ENCODE results near the gene PHLDA1.
"Not testable (repeated sequence)": the region's sequence is repeated elsewhere in the genome, so short reads cannot be mapped to it uniquely, and the experiment has no call there.

Gene PHLDA1

GRCh38 chr12:75994069-75994740, 37.4 kb downstream of the PHLDA1 start:
- no peaks in the 10 kb centered on the region for H3K27me3 Mint-ChIP-seq (ENCODE audit: low read depth)
- H3K4me1 Mint-ChIP-seq (ENCODE audit: low read depth) = peaks cover 20% of the 10 kb centered on the region
- H3K9me3 Mint-ChIP-seq = peaks cover 8% of the 10 kb centered on the region
- no peaks in the 10 kb centered on the region for H3K36me3 Mint-ChIP-seq (ENCODE audit: low read depth)
- peak overlapping the region; percentile 32 for H3K27ac Mint-ChIP-seq
- H3K4me3 Mint-ChIP-seq = no peak overlapping the region

- Mint-ChIP-seq H3K4me3 (no peak overlapping the region), H3K27ac (no peak overlapping the region), H3K36me3 (ENCODE audit: low read depth) (peaks cover 9% of the 10 kb centered on the region), H3K4me1 (ENCODE audit: low read depth) (peaks cover 16% of the 10 kb centered on the region), H3K27me3 (ENCODE audit: low read depth) (no peaks in the 10 kb centered on the region), H3K9me3 (peaks cover 23% of the 10 kb centered on the region)
Measured at GRCh38 chr12:75991753-75992152, 39.8 kb downstream of the PHLDA1 start.

GRCh38 chr12:75990189-75990912, 41.2 kb downstream of the PHLDA1 start:
- H3K36me3 Mint-ChIP-seq (ENCODE audit: low read depth) = peaks cover 9% of the 10 kb centered on the region
- H3K4me1 Mint-ChIP-seq (ENCODE audit: low read depth) = peaks cover 23% of the 10 kb centered on the region
- no peak overlapping the region for H3K27ac Mint-ChIP-seq
- no peak overlapping the region for H3K4me3 Mint-ChIP-seq
- no peaks in the 10 kb centered on the region for H3K27me3 Mint-ChIP-seq (ENCODE audit: low read depth)
- peaks cover 23% of the 10 kb centered on the region for H3K9me3 Mint-ChIP-seq

- H3K36me3 Mint-ChIP-seq (ENCODE audit: low read depth); H3K27ac Mint-ChIP-seq; H3K4me3 Mint-ChIP-seq; H3K27me3 Mint-ChIP-seq (ENCODE audit: low read depth): not testable (repeated sequence)
- peaks cover 26% of the 10 kb centered on the region for H3K4me1 Mint-ChIP-seq (ENCODE audit: low read depth)
- H3K9me3 Mint-ChIP-seq = peaks cover 23% of the 10 kb centered on the region
Measured at GRCh38 chr12:75987709-75988108, 43.9 kb downstream of the PHLDA1 start.

GRCh38 chr12:75986001-75986746, 45.4 kb downstream of the PHLDA1 start:
- Mint-ChIP-seq H3K9me3 (peaks cover 23% of the 10 kb centered on the region), H3K4me1 (ENCODE audit: low read depth) (peaks cover 29% of the 10 kb centered on the region), H3K4me3 (no peak overlapping the region), H3K27ac (no peak overlapping the region), H3K27me3 (ENCODE audit: low read depth) (no peaks in the 10 kb centered on the region), H3K36me3 (ENCODE audit: low read depth) (peaks cover 9% of the 10 kb centered on the region)

- peaks cover 9% of the 10 kb centered on the region for H3K36me3 Mint-ChIP-seq (ENCODE audit: low read depth)
- H3K4me1 Mint-ChIP-seq (ENCODE audit: low read depth) = peaks cover 33% of the 10 kb centered on the region
- H3K4me3 Mint-ChIP-seq = no peak overlapping the region
- peaks cover 23% of the 10 kb centered on the region for H3K9me3 Mint-ChIP-seq
- no peaks in the 10 kb centered on the region for H3K27me3 Mint-ChIP-seq (ENCODE audit: low read depth)
- H3K27ac Mint-ChIP-seq = no peak overlapping the region
Measured at GRCh38 chr12:75985566-75985965, 46.0 kb downstream of the PHLDA1 start.

GRCh38 chr12:75984577-75985182, 46.9 kb downstream of the PHLDA1 start:
- Mint-ChIP-seq H3K4me1 (ENCODE audit: low read depth) (peaks cover 37% of the 10 kb centered on the region), H3K36me3 (ENCODE audit: low read depth) (peaks cover 9% of the 10 kb centered on the region)

GRCh38 chr12:75983851-75984250, 47.7 kb downstream of the PHLDA1 start:
- H3K9me3 Mint-ChIP-seq = peaks cover 11% of the 10 kb centered on the region
- peaks cover 45% of the 10 kb centered on the region for H3K4me1 Mint-ChIP-seq (ENCODE audit: low read depth)
- H3K27me3 Mint-ChIP-seq (ENCODE audit: low read depth); H3K27ac Mint-ChIP-seq; H3K4me3 Mint-ChIP-seq; H3K36me3 Mint-ChIP-seq (ENCODE audit: low read depth): not testable (repeated sequence)

More at GRCh38 chr12:75984577-75985182, 46.9 kb downstream of the PHLDA1 start:
- H3K27me3 Mint-ChIP-seq (ENCODE audit: low read depth) = no peaks in the 10 kb centered on the region
- H3K9me3 Mint-ChIP-seq = peaks cover 15% of the 10 kb centered on the region
- H3K4me3 Mint-ChIP-seq = no peak overlapping the region
- H3K27ac Mint-ChIP-seq = peak overlapping the region; percentile 56

- Mint-ChIP-seq H3K4me1 (ENCODE audit: low read depth) (peaks cover 52% of the 10 kb centered on the region), H3K27me3 (ENCODE audit: low read depth) (no peaks in the 10 kb centered on the region), H3K27ac (no peak overlapping the region), H3K36me3 (ENCODE audit: low read depth) (peaks cover 1% of the 10 kb centered on the region), H3K4me3 (no peak overlapping the region), H3K9me3 (peaks cover 3% of the 10 kb centered on the region)
Measured at GRCh38 chr12:75982979-75983660, 48.5 kb downstream of the PHLDA1 start.

GRCh38 chr12:75982169-75982564, 49.4 kb downstream of the PHLDA1 start:
- H3K4me1 Mint-ChIP-seq (ENCODE audit: low read depth) = peaks cover 60% of the 10 kb centered on the region

GRCh38 chr12:75981247-75982168, 50.1 kb downstream of the PHLDA1 start:
- Mint-ChIP-seq H3K4me3 (no peak overlapping the region), H3K9me3 (no peaks in the 10 kb centered on the region), H3K36me3 (ENCODE audit: low read depth) (no peaks in the 10 kb centered on the region), H3K27ac (peak overlapping the region; percentile 36), H3K27me3 (ENCODE audit: low read depth) (no peaks in the 10 kb centered on the region), H3K4me1 (ENCODE audit: low read depth) (peaks cover 63% of the 10 kb centered on the region)

More at GRCh38 chr12:75982169-75982564, 49.4 kb downstream of the PHLDA1 start:
- Mint-ChIP-seq H3K27ac (no peak overlapping the region), H3K4me3 (no peak overlapping the region), H3K9me3 (no peaks in the 10 kb centered on the region), H3K27me3 (ENCODE audit: low read depth) (no peaks in the 10 kb centered on the region), H3K36me3 (ENCODE audit: low read depth) (no peaks in the 10 kb centered on the region)

- no peaks in the 10 kb centered on the region for H3K27me3 Mint-ChIP-seq (ENCODE audit: low read depth)
- H3K27ac Mint-ChIP-seq = peak overlapping the region; percentile 92
- peaks cover 4% of the 10 kb centered on the region for H3K36me3 Mint-ChIP-seq (ENCODE audit: low read depth)
- H3K4me3 Mint-ChIP-seq = peak overlapping the region; percentile 27
- H3K9me3 Mint-ChIP-seq = no peaks in the 10 kb centered on the region
- peaks cover 56% of the 10 kb centered on the region for H3K4me1 Mint-ChIP-seq (ENCODE audit: low read depth)
Measured at GRCh38 chr12:75979181-75979580, 52.4 kb downstream of the PHLDA1 start.

- Mint-ChIP-seq H3K27me3 (ENCODE audit: low read depth) (no peaks in the 10 kb centered on the region), H3K27ac (peak overlapping the region; percentile 92), H3K4me3 (peak overlapping the region; percentile 56), H3K9me3 (no peaks in the 10 kb centered on the region), H3K4me1 (ENCODE audit: low read depth) (peaks cover 54% of the 10 kb centered on the region), H3K36me3 (ENCODE audit: low read depth) (peaks cover 4% of the 10 kb centered on the region)
Measured at GRCh38 chr12:75978677-75979076, 52.9 kb downstream of the PHLDA1 start.

Data from T-helper 1 cell treated with Interleukin-12 subunit alpha and Interleukin-12 subunit beta and Interleukin-4 antibody, amounts not matched to agents 30 μg/mL and 1 μg/mL, for 36 hours (primary cell).